ENCODE results near the gene AGPAT1.

The AGPAT1 gene

GRCh38 chr6:32167761-32168262 lies 8.1 kb downstream of the AGPAT1 start:
- no peak for DNase-seq

GRCh38 chr6:32167154-32167760 lies 8.6 kb downstream of the AGPAT1 start:
- DNase-seq, result no peak

- no peak for DNase-seq
These were observed 9.3 kb downstream of the AGPAT1 start for GRCh38 chr6:32166411-32167061.

DNA sequence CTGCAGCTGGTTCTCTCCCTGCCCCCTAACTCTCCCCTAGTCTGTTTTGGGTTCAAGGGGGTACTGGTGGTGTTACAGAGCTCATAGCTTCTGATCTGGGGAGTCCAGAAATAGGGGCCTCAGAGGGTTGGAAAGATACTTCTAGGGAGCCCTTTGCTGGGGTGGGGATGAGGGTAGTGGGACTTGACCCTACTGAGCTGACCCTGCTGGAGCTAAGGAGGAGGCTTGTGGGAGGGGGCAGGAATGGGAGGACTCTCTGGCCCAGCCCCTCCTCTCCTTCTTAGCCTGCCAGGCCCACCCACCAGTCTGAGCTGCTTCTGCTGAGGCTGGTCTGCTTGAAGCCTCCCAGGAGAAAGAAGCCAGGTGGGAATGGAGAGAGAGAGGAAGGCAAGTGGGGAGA lies 11.6 kb downstream of the AGPAT1 start, which contains the start of gene EGFL8:
Gene EGFL8, plus strand, starts transcription at position 301 of the 400 bp plus-strand sequence. CDS start 1,571 bp downstream, outside the sequence.
- DNase-seq, result no peak

DNA sequence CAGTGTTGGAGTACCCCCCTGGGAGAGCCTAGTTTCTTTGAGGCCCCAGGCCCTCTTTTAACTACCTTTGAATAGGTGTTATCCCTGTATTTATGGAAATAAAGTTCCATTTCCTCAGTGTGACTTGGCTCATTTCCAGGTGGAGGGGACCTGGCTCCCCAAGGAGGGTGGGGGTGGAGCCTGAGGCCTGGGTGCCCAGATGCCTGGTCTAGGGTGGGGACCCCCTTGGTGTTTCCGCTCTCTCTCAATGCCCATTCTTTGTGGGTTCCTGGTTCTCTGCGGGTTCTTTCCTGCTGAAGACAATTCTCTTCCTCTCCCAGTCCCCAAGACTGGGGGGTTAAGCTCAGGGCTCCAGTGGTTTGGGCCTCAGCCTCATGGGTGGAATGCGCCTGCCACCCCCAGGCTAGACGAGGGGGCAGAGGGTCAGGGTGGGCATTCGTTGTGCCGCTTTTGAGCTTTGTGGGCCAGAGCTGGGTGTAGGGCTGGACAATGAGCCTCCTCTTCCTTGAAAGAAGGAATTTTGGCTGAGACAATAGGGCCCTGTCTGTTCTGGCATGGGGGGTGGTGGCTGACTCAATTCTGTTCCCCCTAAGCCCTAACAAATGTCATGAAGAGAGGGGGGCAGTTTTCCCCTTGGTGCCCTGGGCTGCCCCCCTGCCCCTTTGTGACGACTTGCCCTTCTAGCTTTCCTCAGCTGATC lies 12.2 kb downstream of the AGPAT1 start:
- no peak for DNase-seq

DNA sequence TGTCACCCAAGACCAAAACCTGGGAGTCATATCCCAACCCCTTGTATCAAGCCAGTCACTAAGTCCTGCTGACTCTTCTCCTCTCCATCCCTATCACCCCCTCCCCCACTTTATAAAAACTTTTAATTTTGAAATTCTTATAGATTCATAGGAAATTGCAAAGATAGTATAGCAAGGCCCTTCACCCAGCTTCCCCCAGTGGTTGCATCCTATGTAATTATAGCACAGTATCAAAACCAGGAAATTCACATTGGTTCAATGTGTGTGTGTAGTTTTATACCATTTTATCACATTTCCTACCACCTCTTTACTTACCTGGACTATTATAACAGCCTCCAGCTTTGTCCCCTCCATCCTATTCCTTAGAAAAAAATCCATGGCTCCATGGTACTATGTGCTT lies 17.8 kb downstream of the AGPAT1 start:
- DNase-seq, result no peak

- no peak for DNase-seq
These were observed 19.0 kb downstream of the AGPAT1 start for GRCh38 chr6:32156891-32157290.

GRCh38 chr6:32154514-32155161 lies 21.2 kb downstream of the AGPAT1 start:
- peak; percentile 51 for DNase-seq

DNA sequence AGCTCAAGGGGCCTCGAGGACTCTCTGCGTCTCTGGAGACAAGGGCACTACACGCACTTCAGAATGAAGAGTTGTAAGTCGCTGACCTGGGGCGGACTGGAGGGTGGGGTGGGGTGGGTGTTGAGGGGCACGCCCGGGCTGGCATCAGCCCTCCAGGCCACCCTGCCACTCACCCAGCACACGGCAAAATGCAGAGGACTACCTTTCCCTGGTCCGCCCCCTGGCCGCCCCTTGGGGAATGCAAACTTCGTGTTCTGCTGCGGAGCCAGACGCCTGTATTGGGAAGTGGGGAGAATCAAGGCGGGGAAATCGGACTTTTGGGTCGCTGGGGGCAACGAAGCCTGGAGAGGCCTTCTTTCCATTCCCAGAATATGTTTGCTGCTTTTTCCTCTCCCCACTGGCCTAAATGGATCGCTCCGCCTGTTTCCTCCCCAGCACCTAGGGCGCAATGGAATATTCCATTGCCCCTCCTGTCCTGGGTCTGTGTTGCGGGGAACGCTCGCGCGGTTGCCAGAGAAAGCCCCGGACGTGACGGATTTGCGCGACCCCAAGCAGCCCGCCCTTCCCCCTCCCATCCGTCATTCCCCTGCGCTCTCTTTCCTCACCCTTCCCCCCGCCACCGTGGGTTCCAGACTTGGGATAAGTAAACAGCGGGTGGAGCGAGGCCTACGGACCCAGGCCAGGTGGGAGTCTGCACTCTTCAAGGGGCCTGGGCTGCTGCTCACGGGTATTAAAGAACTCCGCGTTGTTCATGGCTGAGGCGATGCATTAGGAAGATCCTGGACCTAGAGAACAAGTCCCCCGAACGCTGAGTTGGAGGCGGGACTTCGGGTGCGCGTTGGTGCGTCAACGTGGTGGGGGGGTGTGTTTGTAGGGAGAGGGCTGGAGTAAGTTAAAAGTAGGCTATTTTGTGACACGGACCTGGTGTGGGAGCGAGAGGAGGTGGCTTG lies 22.0 kb downstream of the AGPAT1 start, which contains the start of gene PPT2:
Gene PPT2, plus strand, starts transcription at position 578 of the 950 bp plus-strand sequence. CDS start 454 bp downstream, outside the sequence.
- peak; percentile 84 for DNase-seq

GRCh38 chr6:32152769-32153563 lies 22.9 kb downstream of the AGPAT1 start:
- DNase-seq, result no peak

DNA sequence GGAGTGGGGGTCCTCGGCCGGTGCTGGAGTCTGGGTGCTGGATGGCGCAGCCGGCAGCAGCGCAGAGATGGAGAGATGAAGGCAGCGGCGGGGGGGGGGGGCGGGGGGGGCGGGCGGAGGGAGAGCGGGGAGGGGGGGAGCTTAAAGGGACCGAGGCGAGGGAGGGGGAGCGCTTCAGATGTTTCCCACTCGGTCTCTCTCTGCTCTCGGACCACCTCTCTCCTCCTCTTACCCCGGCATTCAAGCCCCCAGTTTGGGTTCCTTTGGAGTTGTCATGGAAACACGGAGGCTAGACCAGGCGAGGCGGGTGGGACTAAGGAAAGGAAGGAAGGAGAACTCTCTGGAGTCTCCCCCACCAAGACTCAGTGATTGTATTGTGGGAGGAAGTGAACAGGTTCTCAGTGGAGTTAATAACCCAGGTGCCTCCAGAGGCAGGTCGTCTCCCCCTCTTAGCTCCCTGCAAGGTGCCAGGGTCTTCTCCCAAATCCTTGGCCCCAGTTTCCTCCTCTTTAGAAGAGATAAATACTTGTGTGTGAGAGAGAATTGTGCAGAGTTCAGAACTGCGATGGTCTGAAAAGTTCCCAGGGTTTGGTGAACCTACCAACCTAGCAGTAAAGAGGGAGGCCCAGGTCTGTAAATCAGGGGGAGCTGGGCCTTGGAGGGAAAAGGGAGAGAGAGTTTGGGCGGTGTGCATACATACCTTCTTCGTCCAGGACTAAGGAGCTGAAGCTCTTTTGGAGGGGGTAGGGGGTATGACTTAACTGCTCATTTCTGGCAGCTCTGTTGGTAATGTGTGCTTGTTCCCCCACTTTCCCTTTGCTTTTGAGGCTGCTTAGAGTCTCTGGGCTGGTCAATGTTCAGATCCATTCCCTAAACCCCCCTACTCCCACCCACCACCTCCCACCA lies 23.8 kb downstream of the AGPAT1 start, which contains the start of gene PRRT1:
Gene PRRT1, minus strand, starts transcription at position 77 of the 906 bp plus-strand sequence. CDS start 112 bp downstream, outside the sequence.
- no peak for DNase-seq

- no peak for DNase-seq
These were observed 24.6 kb downstream of the AGPAT1 start for GRCh38 chr6:32151181-32151862.

DNA sequence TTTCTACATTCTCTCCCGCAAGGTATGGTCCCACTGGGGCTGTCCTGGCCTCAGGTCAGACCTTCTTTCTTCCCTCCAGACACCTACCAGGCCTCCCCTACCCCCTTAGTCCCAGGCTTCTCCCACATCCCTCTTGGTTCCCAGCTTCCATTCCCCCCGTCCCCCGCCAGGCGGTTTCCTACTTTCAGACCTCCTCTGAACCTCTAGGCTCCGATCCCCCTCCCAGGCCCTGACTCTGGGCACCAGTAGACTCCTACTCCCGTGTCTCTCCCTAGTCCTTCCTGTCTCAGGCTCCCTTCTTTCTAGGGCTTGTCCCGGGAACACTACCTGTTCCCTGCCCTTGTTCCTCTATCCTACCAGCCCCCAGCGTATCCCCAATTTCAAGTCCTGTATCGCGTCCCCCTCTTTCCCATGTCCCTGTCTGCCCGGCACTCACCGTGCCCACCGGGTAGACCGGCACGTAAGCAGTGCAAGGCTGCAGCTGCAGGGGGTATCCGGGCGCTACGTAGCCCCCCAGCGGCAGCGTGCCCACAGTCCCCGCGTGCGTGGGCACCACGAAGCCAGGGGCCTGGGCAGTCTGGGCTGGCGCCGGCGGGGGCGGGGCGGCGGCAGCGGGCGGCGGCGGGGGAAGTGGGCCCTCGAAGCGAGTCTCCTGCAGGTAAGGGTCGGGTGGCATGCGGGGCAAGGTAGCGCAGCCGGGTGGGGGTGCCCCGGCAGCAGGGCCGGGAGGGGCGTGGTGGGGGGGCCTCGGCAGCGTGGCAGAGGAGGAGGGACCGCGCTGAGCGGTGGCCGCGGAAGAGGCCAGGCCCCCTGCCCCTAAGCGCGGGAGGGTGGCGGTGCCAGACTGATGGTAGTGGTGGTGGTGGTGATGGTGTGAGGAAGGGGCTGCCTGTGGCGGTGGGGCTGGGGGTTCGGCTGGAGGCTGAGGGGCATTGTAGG lies 25.7 kb downstream of the AGPAT1 start:
- no peak for DNase-seq

- DNase-seq, result no peak
These were observed 26.7 kb downstream of the AGPAT1 start for GRCh38 chr6:32149092-32149755.

- no peak for DNase-seq
These were observed 27.4 kb downstream of the AGPAT1 start for GRCh38 chr6:32148289-32149091.

GRCh38 chr6:32147401-32148132 lies 28.3 kb downstream of the AGPAT1 start:
- no peak for DNase-seq

Data from NCI-H774 (cell line).